Cardiac fibroblast (primary cell): ENCODE measurements around the gene SLC1A5.
A peak's percentile ranks its signal among the peaks of the same experiment; 100 is the strongest.

Experiments
- DNase-seq, 2 donors: peaks; one replicate each; pipeline versions ENCODE4 v3.0.0 to v3.0.0-alpha.2; 2010; ENCODE audit warnings: low read depth in 2 of 2
- H3K4me3 ChIP-seq, 2 donors: replicated peaks in 1 of 2; 1 replicate in 1 of 2; 2 replicates in 1 of 2; pipeline ENCODE4 v1.5.1; 2011; ENCODE audit warnings: low read depth in 2 of 2, low read length in 2 of 2, mild to moderate bottlenecking in 2 of 2, moderate library complexity in 1 of 2
- TF ChIP-seq, protein P1 (sequence below): IDR thresholded peaks from one replicate; pipeline ENCODE4 v1.5.1; 2011; ENCODE audit warnings: low read depth, mild to moderate bottlenecking, low read length, inconsistent platforms

SLC1A5 gene

DNA sequence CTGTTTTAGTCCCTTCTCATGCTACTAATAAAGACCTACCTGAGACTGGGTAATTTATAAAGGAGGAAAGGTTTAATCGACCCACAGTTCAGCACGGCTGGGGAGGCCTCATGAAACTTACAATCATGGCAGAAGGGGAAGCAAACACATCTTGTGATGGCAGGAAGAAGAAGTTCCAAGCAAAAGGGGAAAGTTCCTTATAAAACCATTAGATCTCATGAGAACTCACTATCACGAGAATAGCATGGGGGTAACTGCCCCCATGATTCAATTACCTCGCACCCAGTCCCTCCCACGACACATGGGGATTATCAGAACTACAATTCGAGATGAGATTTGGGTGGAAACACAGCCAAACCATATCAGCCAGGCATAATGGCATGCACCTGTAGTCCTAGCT lies 29.2 kb downstream of the SLC1A5 start:
- TF ChIP-seq, protein P1, sequence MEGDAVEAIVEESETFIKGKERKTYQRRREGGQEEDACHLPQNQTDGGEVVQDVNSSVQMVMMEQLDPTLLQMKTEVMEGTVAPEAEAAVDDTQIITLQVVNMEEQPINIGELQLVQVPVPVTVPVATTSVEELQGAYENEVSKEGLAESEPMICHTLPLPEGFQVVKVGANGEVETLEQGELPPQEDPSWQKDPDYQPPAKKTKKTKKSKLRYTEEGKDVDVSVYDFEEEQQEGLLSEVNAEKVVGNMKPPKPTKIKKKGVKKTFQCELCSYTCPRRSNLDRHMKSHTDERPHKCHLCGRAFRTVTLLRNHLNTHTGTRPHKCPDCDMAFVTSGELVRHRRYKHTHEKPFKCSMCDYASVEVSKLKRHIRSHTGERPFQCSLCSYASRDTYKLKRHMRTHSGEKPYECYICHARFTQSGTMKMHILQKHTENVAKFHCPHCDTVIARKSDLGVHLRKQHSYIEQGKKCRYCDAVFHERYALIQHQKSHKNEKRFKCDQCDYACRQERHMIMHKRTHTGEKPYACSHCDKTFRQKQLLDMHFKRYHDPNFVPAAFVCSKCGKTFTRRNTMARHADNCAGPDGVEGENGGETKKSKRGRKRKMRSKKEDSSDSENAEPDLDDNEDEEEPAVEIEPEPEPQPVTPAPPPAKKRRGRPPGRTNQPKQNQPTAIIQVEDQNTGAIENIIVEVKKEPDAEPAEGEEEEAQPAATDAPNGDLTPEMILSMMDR, result no peak
- no peak overlapping the region for H3K4me3 ChIP-seq
- DNase-seq, result no peak

DNA sequence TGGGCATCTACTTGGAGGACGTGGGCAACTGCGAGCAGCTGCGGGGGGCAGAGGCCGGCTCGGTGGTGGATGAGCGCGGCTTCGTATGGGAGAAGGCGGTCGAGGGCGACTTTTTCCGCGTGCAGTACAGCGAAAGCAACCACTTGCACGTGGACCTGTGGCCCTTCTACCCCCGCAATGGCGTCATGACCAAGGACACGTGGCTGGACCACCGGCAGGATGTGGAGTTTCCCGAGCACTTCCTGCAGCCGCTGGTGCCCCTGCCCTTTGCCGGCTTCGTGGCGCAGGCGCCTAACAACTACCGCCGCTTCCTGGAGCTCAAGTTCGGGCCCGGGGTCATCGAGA lies 31.9 kb downstream of the SLC1A5 start:
- DNase-seq, result no peak

DNA sequence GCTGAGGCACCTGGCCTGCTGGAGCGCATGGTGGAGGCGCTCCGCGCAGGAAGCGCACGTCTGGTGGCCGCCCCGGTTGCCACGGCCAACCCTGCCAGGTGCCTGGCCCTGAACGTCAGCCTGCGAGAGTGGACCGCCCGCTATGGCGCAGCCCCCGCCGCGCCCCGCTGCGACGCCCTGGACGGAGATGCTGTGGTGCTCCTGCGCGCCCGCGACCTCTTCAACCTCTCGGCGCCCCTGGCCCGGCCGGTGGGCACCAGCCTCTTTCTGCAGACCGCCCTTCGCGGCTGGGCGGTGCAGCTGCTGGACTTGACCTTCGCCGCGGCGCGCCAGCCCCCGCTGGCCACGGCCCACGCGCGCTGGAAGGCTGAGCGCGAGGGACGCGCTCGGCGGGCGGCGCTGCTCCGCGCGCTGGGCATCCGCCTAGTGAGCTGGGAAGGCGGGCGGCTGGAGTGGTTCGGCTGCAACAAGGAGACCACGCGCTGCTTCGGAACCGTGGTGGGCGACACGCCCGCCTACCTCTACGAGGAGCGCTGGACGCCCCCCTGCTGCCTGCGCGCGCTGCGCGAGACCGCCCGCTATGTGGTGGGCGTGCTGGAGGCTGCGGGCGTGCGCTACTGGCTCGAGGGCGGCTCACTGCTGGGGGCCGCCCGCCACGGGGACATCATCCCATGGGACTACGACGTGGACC lies 32.4 kb downstream of the SLC1A5 start:
- no peak overlapping the region for H3K4me3 ChIP-seq
- TF ChIP-seq, protein P1, result no peak
- no peak for DNase-seq

More for the DNA sequence above, 31.9 kb downstream of the SLC1A5 start:
- TF ChIP-seq, protein P1, result no peak
- H3K4me3 ChIP-seq, result no peak overlapping the region

DNA sequence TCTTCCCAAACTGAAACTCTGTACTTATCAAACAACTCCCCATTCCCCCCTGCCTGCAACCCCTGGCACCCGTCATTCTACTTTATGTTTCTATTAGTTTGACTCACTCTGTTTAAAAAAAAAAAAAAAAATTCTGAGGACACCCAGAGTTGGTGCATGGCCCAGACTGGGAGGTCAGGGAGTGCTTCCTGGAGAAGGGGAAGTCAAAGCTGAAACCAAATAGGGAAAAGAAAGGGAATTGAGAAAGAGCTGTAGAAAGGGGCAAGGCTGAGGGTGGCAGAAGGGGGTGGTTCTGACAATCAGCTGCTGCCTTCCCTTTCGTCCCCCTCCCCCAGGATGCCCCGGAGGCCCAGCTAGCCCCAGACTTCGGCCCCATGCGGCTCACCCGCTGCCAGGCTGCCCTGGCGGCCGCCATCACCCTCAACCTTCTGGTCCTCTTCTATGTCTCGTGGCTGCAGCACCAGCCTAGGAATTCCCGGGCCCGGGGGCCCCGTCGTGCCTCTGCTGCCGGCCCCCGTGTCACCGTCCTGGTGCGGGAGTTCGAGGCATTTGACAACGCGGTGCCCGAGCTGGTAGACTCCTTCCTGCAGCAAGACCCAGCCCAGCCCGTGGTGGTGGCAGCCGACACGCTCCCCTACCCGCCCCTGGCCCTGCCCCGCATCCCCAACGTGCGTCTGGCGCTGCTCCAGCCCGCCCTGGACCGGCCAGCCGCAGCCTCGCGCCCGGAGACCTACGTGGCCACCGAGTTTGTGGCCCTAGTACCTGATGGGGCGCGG lies 33.1 kb downstream of the SLC1A5 start:
- H3K4me3 ChIP-seq, result no peak overlapping the region
- DNase-seq, result peak; percentile 69 to 88
- TF ChIP-seq, protein P1, result no peak

DNA sequence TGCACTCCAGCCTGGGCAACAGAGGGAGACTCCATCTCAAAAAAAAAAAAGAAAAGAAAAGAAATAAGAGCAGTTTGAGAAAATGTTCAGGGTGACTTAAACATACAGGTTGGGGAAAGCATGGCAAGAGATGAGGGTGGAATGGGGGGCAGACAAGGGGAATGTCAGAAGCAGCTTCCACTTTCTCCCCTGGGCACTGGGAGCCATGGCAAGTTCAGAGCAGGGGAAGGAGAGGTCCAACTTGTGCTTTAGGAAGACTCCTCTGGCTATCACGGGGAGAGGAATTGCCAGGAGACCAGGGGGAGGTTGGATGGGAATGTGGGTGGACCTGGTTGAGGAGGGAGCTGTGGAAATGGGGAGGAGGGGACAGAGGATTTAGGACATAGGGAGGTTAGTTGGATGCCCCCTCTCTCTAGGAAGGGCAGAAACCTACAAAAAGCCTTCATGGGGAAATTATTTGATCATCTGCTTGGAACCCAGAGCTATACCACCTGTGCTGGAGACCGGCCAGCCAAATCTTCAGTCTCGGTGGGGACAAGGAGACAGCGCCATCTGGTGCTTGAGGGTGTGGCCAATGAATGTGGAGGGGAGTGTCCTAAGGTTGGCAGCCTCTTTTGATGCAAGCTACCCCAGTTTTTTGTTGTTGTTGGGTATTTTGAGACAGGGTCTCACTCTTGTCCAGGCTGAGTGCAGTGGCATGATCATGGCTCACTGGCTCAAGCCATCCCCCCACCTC lies 34.8 kb downstream of the SLC1A5 start:
- TF ChIP-seq, protein P1, result peak; percentile 45
- no peak overlapping the region for H3K4me3 ChIP-seq
- no peak for DNase-seq

DNA sequence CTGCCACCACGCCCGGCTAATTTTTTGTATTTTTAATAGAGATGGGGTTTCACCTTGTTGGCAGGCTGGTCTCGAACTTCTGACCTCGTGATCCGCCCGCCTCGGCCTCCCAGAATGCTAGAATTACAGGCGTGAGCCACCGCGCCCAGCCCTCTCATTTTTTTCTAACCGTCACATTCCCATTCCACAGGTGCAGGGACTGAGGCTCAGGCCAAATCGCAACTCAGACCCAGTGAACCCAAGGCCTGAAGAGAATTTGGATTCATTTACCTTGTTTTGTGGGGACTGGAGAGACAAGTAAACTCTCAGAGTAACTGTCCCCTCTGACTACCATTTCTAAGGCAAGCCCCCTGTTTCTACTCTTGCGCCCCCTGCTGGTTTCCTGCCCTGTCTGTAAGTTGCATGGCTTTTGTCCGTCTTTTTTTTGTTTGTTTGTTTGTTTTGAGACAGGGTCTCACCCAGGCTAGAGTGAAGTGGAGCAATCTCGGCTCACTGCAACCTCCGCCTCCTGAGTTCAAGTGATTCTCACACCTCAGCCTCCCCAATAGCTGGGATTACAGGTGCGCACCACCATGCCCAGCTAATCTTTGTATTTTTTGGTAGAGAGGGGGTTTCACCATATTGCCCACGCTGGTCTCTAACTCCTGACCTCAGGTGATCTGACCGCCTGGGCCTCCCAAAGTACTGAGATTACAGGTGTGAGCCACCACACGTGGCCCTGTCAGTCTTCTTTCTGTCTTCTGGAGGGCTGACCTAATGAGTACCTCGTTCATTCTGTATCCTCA lies 39.9 kb downstream of the SLC1A5 start:
- peak; percentile 79 to 80 for DNase-seq
- TF ChIP-seq, protein P1, result peak; percentile 88

More for the DNA sequence above, 39.9 kb downstream of the SLC1A5 start:
- no peak overlapping the region for H3K4me3 ChIP-seq
